ENCODE measurements around the gene FRA10AC1.
A peak's percentile ranks its signal among the peaks of the same experiment; 100 is the strongest.

Gene FRA10AC1

GRCh38 chr10:93702210-93703001 is at the start of gene FRA10AC1:
Gene FRA10AC1 (minus strand): TSS chr10:93702592. CDS start chr10:93700106, 2,486 bp downstream.
- peak; percentile 81 for DNase-seq

GRCh38 chr10:93751832-93752231 is 49.4 kb upstream of the FRA10AC1 start:
- no peak for DNase-seq

- DNase-seq = no peak
Observed at GRCh38 chr10:93751124-93751523, 48.7 kb upstream of the FRA10AC1 start.

- no peak for DNase-seq
Observed at GRCh38 chr10:93749218-93749799, 46.9 kb upstream of the FRA10AC1 start.

- DNase-seq = no peak
Observed at GRCh38 chr10:93746844-93747284, 44.5 kb upstream of the FRA10AC1 start.

- no peak for DNase-seq
Observed at GRCh38 chr10:93745408-93746065, 43.1 kb upstream of the FRA10AC1 start.

- DNase-seq = no peak
Observed at GRCh38 chr10:93742633-93743349, 40.4 kb upstream of the FRA10AC1 start.

- DNase-seq = no peak
Observed at GRCh38 chr10:93741367-93741766, 39.0 kb upstream of the FRA10AC1 start.

- no peak for DNase-seq
Observed at GRCh38 chr10:93726024-93726423, 23.6 kb upstream of the FRA10AC1 start.

GRCh38 chr10:93723153-93723552 is 20.8 kb upstream of the FRA10AC1 start:
- DNase-seq = no peak

- no peak for DNase-seq
Observed at GRCh38 chr10:93722550-93722949, 20.2 kb upstream of the FRA10AC1 start.

GRCh38 chr10:93719901-93720300 is 17.5 kb upstream of the FRA10AC1 start:
- DNase-seq = no peak

- DNase-seq = no peak
Observed at GRCh38 chr10:93718937-93719725, 16.7 kb upstream of the FRA10AC1 start.

GRCh38 chr10:93716766-93717165 is 14.4 kb upstream of the FRA10AC1 start:
- DNase-seq = no peak

- no peak for DNase-seq
Observed at GRCh38 chr10:93715345-93715744, 13.0 kb upstream of the FRA10AC1 start.

- DNase-seq = no peak
Observed at GRCh38 chr10:93712593-93712992, 10.2 kb upstream of the FRA10AC1 start.

GRCh38 chr10:93711891-93712290 is 9.5 kb upstream of the FRA10AC1 start:
- DNase-seq = no peak

GRCh38 chr10:93710333-93710909 is 8.0 kb upstream of the FRA10AC1 start:
- DNase-seq = no peak

GRCh38 chr10:93707623-93708022 is 5.2 kb upstream of the FRA10AC1 start:
- DNase-seq = no peak

- no peak for DNase-seq
Observed at GRCh38 chr10:93704451-93704850, 2.1 kb upstream of the FRA10AC1 start.

GRCh38 chr10:93703841-93704240 is 1.4 kb upstream of the FRA10AC1 start:
- no peak for DNase-seq

GRCh38 chr10:93703066-93703465 is 674 bp upstream of the FRA10AC1 start:
- DNase-seq = no peak
